BLaER1 (cell line): ENCODE measurements around the gene RNF123.

Source experiments
- H3K27ac ChIP-seq: shearing (Covaris generic); formaldehyde crosslinking; 2 replicates; pipeline ENCODE4 v1.8.1; 2022
- H3K27me3 ChIP-seq: shearing (Covaris generic); formaldehyde crosslinking; 2 replicates; pipeline ENCODE4 v1.8.1; 2022
- H3K36me3 ChIP-seq: shearing (Covaris generic); formaldehyde crosslinking; 2 replicates; pipeline ENCODE4 v1.8.1; 2022
- H3K4me1 ChIP-seq: shearing (Covaris generic); formaldehyde crosslinking; 2 replicates; pipeline ENCODE4 v1.8.1; 2022
- H3K4me2 ChIP-seq: shearing (Covaris generic); formaldehyde crosslinking; 2 replicates; pipeline ENCODE4 v1.8.1; 2022
- H3K4me3 ChIP-seq: shearing (Covaris generic); formaldehyde crosslinking; 2 replicates; pipeline ENCODE4 v1.8.1; 2022
- H3K9ac ChIP-seq: shearing (Covaris generic); formaldehyde crosslinking; 2 replicates; pipeline ENCODE4 v1.8.1; 2022
- H3K9me3 ChIP-seq: shearing (Covaris generic); formaldehyde crosslinking; 2 replicates; pipeline ENCODE4 v1.8.1; 2022
- H4K20me1 ChIP-seq: shearing (Covaris generic); formaldehyde crosslinking; 2 replicates; pipeline ENCODE4 v1.8.1; 2022
- Cebpa-rat ChIP-seq: shearing (Covaris generic); IDR thresholded peaks from 2 replicates; pipeline ENCODE4 v1.8.1; 2022

Gene RNF123

DNA sequence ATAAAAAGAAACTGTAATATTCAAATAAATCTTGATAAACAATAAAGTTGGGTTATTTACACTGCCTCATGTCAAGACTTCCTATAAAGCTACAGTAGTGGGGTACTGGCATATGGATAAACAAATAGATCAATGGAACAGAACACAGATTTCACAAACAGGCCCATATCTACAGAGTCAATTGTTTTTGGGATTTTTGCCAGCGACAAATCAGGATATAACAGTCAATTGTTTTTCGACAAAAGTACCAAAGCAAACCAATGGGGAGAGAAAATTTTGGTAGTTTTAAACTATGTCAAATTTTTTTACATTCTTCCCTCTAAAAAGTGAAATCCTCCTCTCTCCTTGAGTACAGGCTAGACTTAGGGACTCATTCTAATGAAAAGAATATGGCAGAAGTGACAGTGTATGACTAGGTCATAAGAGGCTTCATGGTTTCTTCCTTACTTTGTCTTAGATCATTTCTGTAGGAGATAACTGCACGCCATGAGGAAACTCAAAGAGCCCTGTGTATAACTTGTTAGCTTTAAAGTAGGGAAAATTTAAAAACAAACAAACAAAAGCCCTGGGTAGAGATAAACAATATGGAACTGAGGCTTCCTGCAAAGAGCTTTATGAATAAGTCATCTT lies 80.0 kb downstream of the RNF123 start:
- no peaks in the 10 kb centered on the region for H3K9me3 ChIP-seq
- peaks cover 61% of the 10 kb centered on the region for H3K36me3 ChIP-seq
- H3K9ac ChIP-seq: no peak overlapping the region
- H3K4me1 ChIP-seq: no peaks in the 10 kb centered on the region
- no peaks in the 10 kb centered on the region for H3K27me3 ChIP-seq
- H3K27ac ChIP-seq: no peak overlapping the region
- H3K4me2 ChIP-seq: no peak overlapping the region
- no peak for TF ChIP-seq Cebpa-rat
- no peak overlapping the region for H3K4me3 ChIP-seq
- H4K20me1 ChIP-seq: peaks cover 100% of the 10 kb centered on the region

DNA sequence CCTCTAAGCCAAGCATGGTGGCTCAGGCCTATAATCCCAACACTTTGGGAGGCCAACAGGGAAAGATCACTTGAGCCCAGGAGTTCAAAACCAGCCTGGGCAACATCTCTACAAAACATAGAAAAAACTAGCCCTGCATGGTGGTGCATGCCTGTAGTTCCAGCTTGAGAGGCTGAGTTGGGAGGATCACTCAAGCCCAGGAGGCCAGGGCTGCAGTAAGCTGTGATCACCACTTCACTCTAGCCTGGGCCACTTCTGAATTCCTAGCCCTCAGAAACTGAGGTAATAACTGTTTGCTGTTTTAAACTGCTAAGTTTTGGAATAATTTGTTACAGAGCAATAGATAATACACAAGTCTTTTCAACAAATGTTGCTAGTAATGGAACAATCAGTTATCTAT lies 80.6 kb downstream of the RNF123 start:
- Histone ChIP-seq H3K4me1 (no peaks in the 10 kb centered on the region), H4K20me1 (peaks cover 100% of the 10 kb centered on the region), H3K27ac (no peak overlapping the region), H3K4me3 (no peak overlapping the region), H3K9me3 (no peaks in the 10 kb centered on the region), H3K9ac (no peak overlapping the region), H3K4me2 (no peak overlapping the region), H3K36me3 (peaks cover 56% of the 10 kb centered on the region), H3K27me3 (no peaks in the 10 kb centered on the region)
- TF ChIP-seq Cebpa-rat: no peak
